ENCODE results near the gene CYB5R3. TPM values are rescaled to one million over a fixed set of nuclear protein-coding genes. Genes with fewer than 3 reads are reported as not detected.
"Not testable (repeated sequence)": the region's sequence is repeated elsewhere in the genome, so short reads cannot be mapped to it uniquely, and the experiment has no call there.

Gene CYB5R3
- polyA plus RNA-seq, 1 of the 3 experiments (the other 2 are of a cell fraction) = 106 TPM

DNA sequence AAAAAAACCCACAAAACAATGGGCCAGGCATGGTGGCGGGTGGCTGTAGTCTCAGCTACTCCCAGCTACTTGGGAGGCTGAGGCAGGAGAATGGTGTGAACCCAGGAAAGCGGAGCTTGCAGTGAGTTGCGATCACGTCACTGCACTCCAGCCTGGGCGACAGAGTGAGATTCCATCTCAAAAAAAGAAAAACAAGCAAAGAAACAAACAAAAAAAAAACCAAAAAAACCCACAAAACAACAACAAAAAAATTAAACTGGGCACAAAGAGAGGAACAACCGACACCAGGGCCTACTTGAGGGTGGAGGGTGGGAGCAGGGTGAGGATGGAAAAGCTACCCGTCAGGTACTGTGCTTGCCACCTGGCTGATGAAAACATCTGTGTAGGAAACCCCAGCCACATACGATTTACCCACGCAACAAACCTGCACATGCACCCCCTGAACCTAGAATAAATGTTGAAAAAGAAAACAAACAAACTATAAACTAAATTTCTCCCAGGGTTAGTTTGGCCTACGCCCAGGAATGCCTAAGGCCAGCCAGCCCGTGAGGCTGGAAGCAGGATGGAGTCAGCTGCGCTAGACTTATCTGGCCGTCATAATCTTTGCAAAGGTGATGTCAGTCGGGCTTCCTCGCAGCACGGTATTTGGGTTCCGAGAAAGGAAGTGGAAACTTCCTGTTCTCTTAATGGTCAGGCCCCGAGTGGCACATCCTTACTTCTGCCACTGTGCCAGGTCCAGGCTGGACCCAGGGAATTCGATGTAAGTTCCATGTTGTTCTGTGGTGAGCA, 21.9 kb upstream of the CYB5R3 start (continued):
- TF ChIP-seq RAD21 (IDR thresholded peaks at IDR 0.05; ENCODE audit: low read length) = no peak
- TF ChIP-seq MAX (IDR thresholded peaks at IDR 0.05; ENCODE audit: low read depth) = no peak

DNA sequence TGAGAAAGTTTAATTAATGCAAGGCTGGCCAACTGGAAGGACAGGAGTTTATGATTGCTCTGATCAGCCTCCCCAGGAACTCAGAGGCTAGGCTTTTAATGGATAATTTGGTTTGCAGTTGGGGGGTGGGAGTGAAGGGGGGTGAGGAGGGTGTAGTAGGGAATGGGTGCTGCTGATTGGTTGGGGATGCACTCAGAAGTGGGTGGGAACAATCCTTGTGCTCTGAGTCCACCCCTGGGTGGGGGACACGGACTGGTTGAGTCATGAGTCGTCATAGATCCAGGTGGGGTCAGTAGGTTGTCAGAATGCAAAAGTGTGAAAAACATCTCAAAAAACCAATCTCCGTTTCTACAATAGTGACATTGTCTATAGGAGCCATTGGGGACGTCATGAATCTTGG, 20.9 kb upstream of the CYB5R3 start:
- Histone ChIP-seq H3K27me3 (ENCODE audit: insufficient read depth) (no peaks in the 10 kb centered on the region), H3K9ac (no peak overlapping the region), H3K36me3 (replicated peaks in 1 of 2; ENCODE audit: control insufficient read depth in 1 of 2, insufficient read depth in 2 of 2, low read length in 1 of 2) (no peaks in the 10 kb centered on the region), H3K4me1 (ENCODE audit: control insufficient read depth in 1 of 2, insufficient read depth in 2 of 2, low read depth in 1 of 2, low read length in 1 of 2) (no peaks in the 10 kb centered on the region), H3K79me2 (ENCODE audit: insufficient read depth) (no peaks in the 10 kb centered on the region), H3K4me3 (ENCODE audit: low read depth in 2 of 2, low read length in 1 of 2) (no peak overlapping the region), H4K20me1 (ENCODE audit: insufficient read depth) (no peaks in the 10 kb centered on the region), H3K9me3 (no peaks in the 10 kb centered on the region), H3K4me2 (no peak overlapping the region), H3K9me2 (no peaks in the 10 kb centered on the region), H3K27ac (ENCODE audit: low read depth in 2 of 2, low read length in 1 of 2) (no peak overlapping the region), H2AFZ (ENCODE audit: low read depth) (no peak overlapping the region), H3F3A (replicated peaks; ENCODE audit: insufficient read depth) (no peaks in the 10 kb centered on the region)
- TF ChIP-seq ELF1 (IDR thresholded peaks at IDR 0.05) (no peak), TCF12 (IDR thresholded peaks at IDR 0.05) (no peak), GABPA (IDR thresholded peaks at IDR 0.05; ENCODE audit: low read depth) (no peak), CHD2 (IDR thresholded peaks at IDR 0.05; ENCODE audit: low read length, partially characterized antibody) (no peak), FOXJ3 (CRISPR knock-in tag; IDR thresholded peaks at IDR 0.05) (no peak), EP300 (IDR thresholded peaks at IDR 0.05; ENCODE audit: borderline replicate concordance in 1 of 2, low read depth in 1 of 2, low read length in 1 of 2) (no peak), RAD21 (IDR thresholded peaks at IDR 0.05; ENCODE audit: low read length) (no peak)
- TF ChIP-seq, protein P1, sequence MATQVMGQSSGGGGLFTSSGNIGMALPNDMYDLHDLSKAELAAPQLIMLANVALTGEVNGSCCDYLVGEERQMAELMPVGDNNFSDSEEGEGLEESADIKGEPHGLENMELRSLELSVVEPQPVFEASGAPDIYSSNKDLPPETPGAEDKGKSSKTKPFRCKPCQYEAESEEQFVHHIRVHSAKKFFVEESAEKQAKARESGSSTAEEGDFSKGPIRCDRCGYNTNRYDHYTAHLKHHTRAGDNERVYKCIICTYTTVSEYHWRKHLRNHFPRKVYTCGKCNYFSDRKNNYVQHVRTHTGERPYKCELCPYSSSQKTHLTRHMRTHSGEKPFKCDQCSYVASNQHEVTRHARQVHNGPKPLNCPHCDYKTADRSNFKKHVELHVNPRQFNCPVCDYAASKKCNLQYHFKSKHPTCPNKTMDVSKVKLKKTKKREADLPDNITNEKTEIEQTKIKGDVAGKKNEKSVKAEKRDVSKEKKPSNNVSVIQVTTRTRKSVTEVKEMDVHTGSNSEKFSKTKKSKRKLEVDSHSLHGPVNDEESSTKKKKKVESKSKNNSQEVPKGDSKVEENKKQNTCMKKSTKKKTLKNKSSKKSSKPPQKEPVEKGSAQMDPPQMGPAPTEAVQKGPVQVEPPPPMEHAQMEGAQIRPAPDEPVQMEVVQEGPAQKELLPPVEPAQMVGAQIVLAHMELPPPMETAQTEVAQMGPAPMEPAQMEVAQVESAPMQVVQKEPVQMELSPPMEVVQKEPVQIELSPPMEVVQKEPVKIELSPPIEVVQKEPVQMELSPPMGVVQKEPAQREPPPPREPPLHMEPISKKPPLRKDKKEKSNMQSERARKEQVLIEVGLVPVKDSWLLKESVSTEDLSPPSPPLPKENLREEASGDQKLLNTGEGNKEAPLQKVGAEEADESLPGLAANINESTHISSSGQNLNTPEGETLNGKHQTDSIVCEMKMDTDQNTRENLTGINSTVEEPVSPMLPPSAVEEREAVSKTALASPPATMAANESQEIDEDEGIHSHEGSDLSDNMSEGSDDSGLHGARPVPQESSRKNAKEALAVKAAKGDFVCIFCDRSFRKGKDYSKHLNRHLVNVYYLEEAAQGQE (IDR thresholded peaks at IDR 0.05; ENCODE audit: low read depth, low read length) = no peak
- TF ChIP-seq, protein P2, sequence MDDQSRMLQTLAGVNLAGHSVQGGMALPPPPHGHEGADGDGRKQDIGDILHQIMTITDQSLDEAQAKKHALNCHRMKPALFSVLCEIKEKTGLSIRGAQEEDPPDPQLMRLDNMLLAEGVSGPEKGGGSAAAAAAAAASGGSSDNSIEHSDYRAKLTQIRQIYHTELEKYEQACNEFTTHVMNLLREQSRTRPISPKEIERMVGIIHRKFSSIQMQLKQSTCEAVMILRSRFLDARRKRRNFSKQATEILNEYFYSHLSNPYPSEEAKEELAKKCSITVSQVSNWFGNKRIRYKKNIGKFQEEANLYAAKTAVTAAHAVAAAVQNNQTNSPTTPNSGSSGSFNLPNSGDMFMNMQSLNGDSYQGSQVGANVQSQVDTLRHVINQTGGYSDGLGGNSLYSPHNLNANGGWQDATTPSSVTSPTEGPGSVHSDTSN (IDR thresholded peaks at IDR 0.05) = no peak
- CTCF ChIA-PET = no interaction called here
- 87% methylated on average over 3 of the region's 4 CpGs for WGBS (ENCODE audit: low lambda C conversion rate)
- POLR2A ChIA-PET = no interaction called here
- no peak for DNase-seq

DNA sequence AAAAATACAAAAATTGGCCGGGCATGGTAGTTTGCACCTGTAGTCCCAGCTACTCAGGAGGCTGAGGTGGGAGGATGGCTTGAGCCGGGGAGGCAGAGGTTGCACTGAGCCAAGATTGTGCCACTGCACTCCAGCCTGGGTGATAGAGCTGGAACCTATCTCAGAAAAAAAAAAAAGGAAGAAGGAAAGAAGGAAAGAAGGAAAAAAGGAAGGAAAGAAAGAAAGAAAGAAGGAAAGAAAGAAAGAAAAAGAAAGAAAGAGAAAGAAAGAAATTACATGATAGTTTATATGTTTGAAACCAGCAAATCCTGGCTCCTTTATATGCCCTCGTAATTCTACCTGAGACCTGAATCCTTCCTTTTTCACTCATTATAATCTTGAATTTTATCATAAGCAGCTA, 17.2 kb upstream of the CYB5R3 start:
- H3F3A ChIP-seq (replicated peaks; ENCODE audit: insufficient read depth); H3K4me1 ChIP-seq (ENCODE audit: control insufficient read depth in 1 of 2, insufficient read depth in 2 of 2, low read depth in 1 of 2, low read length in 1 of 2); H3K36me3 ChIP-seq (replicated peaks in 1 of 2; ENCODE audit: control insufficient read depth in 1 of 2, insufficient read depth in 2 of 2, low read length in 1 of 2); H3K9ac ChIP-seq; H4K20me1 ChIP-seq (ENCODE audit: insufficient read depth); POLR2A ChIA-PET; H3K9me2 ChIP-seq; H2AFZ ChIP-seq (ENCODE audit: low read depth); H3K4me2 ChIP-seq; H3K27ac ChIP-seq (ENCODE audit: low read depth in 2 of 2, low read length in 1 of 2); H3K27me3 ChIP-seq (ENCODE audit: insufficient read depth); CTCF ChIA-PET; DNase-seq; H3K4me3 ChIP-seq (ENCODE audit: low read depth in 2 of 2, low read length in 1 of 2); H3K79me2 ChIP-seq (ENCODE audit: insufficient read depth); H3K9me3 ChIP-seq: not testable (repeated sequence)
- 67% methylated on average over 3 of the region's 3 CpGs for WGBS (ENCODE audit: low lambda C conversion rate)

Data from SK-N-SH (cell line).